Measurements from ENCODE around the gene TAF1A.

The TAF1A gene

DNA sequence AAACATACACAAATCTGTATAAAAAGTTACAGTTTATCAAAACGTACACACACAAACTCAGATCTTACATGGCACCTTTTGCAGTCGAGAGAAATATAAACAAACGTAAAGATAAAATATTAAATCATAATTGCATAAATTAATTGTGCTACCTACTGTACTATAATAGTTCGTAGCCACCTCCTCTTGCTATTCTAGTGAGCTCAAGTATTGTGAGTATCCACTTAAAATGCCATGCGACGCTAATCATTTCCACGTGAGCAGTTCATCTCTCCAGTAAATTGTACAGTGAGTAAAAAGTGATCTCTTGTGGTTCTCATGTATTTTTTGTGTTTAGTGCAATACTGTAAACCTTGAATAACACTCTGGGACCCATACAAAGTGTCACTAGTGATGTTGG, 34.5 kb upstream of the TAF1A start:
- POLR2A ChIA-PET = no interaction called here
- TF ChIP-seq, protein P1, sequence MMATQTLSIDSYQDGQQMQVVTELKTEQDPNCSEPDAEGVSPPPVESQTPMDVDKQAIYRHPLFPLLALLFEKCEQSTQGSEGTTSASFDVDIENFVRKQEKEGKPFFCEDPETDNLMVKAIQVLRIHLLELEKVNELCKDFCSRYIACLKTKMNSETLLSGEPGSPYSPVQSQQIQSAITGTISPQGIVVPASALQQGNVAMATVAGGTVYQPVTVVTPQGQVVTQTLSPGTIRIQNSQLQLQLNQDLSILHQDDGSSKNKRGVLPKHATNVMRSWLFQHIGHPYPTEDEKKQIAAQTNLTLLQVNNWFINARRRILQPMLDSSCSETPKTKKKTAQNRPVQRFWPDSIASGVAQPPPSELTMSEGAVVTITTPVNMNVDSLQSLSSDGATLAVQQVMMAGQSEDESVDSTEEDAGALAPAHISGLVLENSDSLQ (IDR thresholded peaks at IDR 0.05) = no peak
- TF ChIP-seq FOXA1 (IDR thresholded peaks at IDR 0.05) (no peak), ARNT (IDR thresholded peaks at IDR 0.05) (no peak), TARDBP (IDR thresholded peaks at IDR 0.05) (no peak), BHLHE40 (IDR thresholded peaks at IDR 0.05; ENCODE audit: borderline replicate concordance) (no peak), NFRKB (IDR thresholded peaks at IDR 0.05) (no peak), FOXK2 (IDR thresholded peaks at IDR 0.05) (no peak), ELF4 (IDR thresholded peaks at IDR 0.05) (no peak), ZNF384 (IDR thresholded peaks at IDR 0.05) (no peak), HDGF (IDR thresholded peaks at IDR 0.05; ENCODE audit: borderline replicate concordance) (no peak), LEF1 (IDR thresholded peaks at IDR 0.05; ENCODE audit: borderline replicate concordance) (no peak), L3MBTL2 (conservative IDR thresholded peaks at IDR 0.05) (no peak), FOXM1 (IDR thresholded peaks at IDR 0.05; ENCODE audit: borderline replicate concordance) (no peak), CTBP1 (IDR thresholded peaks at IDR 0.05; ENCODE audit: borderline replicate concordance) (no peak), SP1 (IDR thresholded peaks at IDR 0.05) (no peak), SUZ12 (IDR thresholded peaks at IDR 0.05) (no peak)
- DNase-seq (ENCODE audit: extremely low spot score) = no peak
- CTCF ChIA-PET = interaction anchor here (0.7 kb wide), 1 partner anchor 185 kb away, joined by 7 read pairs; no protein-coding TSS in a partner anchor

DNA sequence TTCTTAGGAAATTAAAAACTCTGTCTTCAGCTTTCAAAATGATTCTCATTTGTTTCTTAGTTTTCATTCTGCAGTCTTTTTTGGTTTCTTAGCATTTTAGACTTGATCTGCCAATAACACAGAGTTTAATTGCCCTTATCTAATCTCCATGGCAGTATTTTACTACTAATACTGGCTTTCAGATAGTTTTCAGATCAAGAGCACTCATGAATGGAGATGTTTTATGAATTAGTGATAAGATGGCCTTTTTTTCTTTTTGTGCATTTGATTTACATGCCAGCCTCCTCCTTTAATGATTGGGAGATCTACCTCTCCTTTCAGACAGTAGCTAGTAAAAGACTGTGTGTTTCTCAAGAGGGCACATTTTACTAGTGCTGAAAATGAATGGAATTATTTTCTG, 33.7 kb upstream of the TAF1A start:
- no peak for TF ChIP-seq SUZ12 (IDR thresholded peaks at IDR 0.05)
- TF ChIP-seq CTBP1 (IDR thresholded peaks at IDR 0.05; ENCODE audit: borderline replicate concordance) = no peak
- TF ChIP-seq ZNF384 (IDR thresholded peaks at IDR 0.05) = no peak
- no peak for TF ChIP-seq FOXK2 (IDR thresholded peaks at IDR 0.05)
- TF ChIP-seq ELF4 (IDR thresholded peaks at IDR 0.05) = no peak
- TF ChIP-seq L3MBTL2 (conservative IDR thresholded peaks at IDR 0.05) = no peak
- no peak for TF ChIP-seq NFRKB (IDR thresholded peaks at IDR 0.05)
- TF ChIP-seq ARNT (IDR thresholded peaks at IDR 0.05) = no peak
- no peak for TF ChIP-seq FOXM1 (IDR thresholded peaks at IDR 0.05; ENCODE audit: borderline replicate concordance)
- TF ChIP-seq, protein P1 (IDR thresholded peaks at IDR 0.05) = no peak
- no peak for TF ChIP-seq TARDBP (IDR thresholded peaks at IDR 0.05)
- no peak for TF ChIP-seq HDGF (IDR thresholded peaks at IDR 0.05; ENCODE audit: borderline replicate concordance)
- no peak for TF ChIP-seq BHLHE40 (IDR thresholded peaks at IDR 0.05; ENCODE audit: borderline replicate concordance)
- TF ChIP-seq FOXA1 (IDR thresholded peaks at IDR 0.05) = no peak
- no peak for TF ChIP-seq SP1 (IDR thresholded peaks at IDR 0.05)
- TF ChIP-seq LEF1 (IDR thresholded peaks at IDR 0.05; ENCODE audit: borderline replicate concordance) = no peak
- ChIA-PET POLR2A (interaction anchor here (0.7 kb wide), 1 partner anchor 34 kb away, joined by 4 read pairs; the partner anchor contains the start of gene TAF1A), CTCF (interaction anchor here (0.5 kb wide), 1 partner anchor 919 kb away, joined by 3 read pairs; no protein-coding TSS in a partner anchor)
- no peak for DNase-seq (ENCODE audit: extremely low spot score)

- ChIA-PET CTCF (no interaction called here), POLR2A (no interaction called here)
- TF ChIP-seq TARDBP (IDR thresholded peaks at IDR 0.05) (no peak), FOXK2 (IDR thresholded peaks at IDR 0.05) (no peak)
- no peak for DNase-seq (ENCODE audit: extremely low spot score)
Measured at GRCh38 chr1:222622765-222623164, 33.0 kb upstream of the TAF1A start.

- POLR2A ChIA-PET = interaction anchor here (1.4 kb wide), 1 partner anchor 155 kb away, joined by 5 read pairs; no protein-coding TSS in a partner anchor
- CTCF ChIA-PET = interaction anchor here (0.6 to 1.7 kb wide), 3 partner anchors 14 to 458 kb away, joined by 3 to 11 read pairs (median 3); no protein-coding TSS in a partner anchor
- no peak for DNase-seq (ENCODE audit: extremely low spot score)
Measured at GRCh38 chr1:222620566-222620965, 30.8 kb upstream of the TAF1A start.

GRCh38 chr1:222618880-222619596, 29.3 kb upstream of the TAF1A start:
- ChIA-PET POLR2A (interaction anchor here (1.4 kb wide), 1 partner anchor 154 kb away, joined by 5 read pairs; no protein-coding TSS in a partner anchor), CTCF (interaction anchor here (0.5 kb wide), 1 partner anchor 1834 kb away, joined by 6 read pairs; no protein-coding TSS in a partner anchor)
- TF ChIP-seq FOXA1 (IDR thresholded peaks at IDR 0.05) (no peak), L3MBTL2 (conservative IDR thresholded peaks at IDR 0.05) (0 out of 2 replicates have a peak, but pooled peaks have one; percentile 21), ELF4 (IDR thresholded peaks at IDR 0.05) (no peak), ARNT (IDR thresholded peaks at IDR 0.05) (no peak)
- peak; percentile 47 for DNase-seq (ENCODE audit: extremely low spot score)

More at GRCh38 chr1:222620566-222620965, 30.8 kb upstream of the TAF1A start:
- no peak for TF ChIP-seq SP1 (IDR thresholded peaks at IDR 0.05)
- TF ChIP-seq, protein P1 (IDR thresholded peaks at IDR 0.05) = 0 out of 2 replicates have a peak, but pooled peaks have one; percentile 33

- ChIA-PET POLR2A (no interaction called here), CTCF (no interaction called here)
- peak; percentile 90 for DNase-seq (ENCODE audit: extremely low spot score)
- TF ChIP-seq LEF1 (IDR thresholded peaks at IDR 0.05; ENCODE audit: borderline replicate concordance) = no peak
- peak; percentile 50 for TF ChIP-seq SP1 (IDR thresholded peaks at IDR 0.05)
Measured at GRCh38 chr1:222618001-222618879, 28.5 kb upstream of the TAF1A start, which contains the start of gene MIA3. MIA3 (plus strand) TSS chr1:222618097; CDS start chr1:222618111, 14 bp downstream.

Measured in HEK293T (cell line).